ENCODE measurements around the gene RETREG2.

The RETREG2 gene

DNA sequence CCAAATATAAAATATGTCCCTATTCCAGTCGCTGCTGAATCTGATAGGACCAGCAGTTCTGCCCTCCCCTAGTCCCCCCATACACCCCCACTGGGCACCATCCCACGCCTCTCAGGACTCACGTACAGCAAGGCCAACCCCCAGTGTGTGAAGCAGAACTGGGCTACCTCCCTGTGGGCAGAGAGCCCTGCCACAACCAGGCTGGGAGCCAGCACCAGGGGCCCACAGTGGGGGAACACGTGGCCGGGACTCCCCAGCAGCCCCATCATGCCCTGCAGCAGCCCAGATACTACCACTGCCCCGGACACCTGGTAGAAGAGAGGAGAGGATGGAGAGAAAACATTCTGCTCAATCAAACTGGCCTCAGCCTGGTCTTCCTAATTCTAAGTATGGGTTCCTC, 9.5 kb upstream of the RETREG2 start:
- peak in 2 of 3 donors; percentile 56 to 62 for DNase-seq
- H3K36me3 ChIP-seq (ENCODE audit: control insufficient read depth in 4 of 4, insufficient read depth in 4 of 4, low read length in 3 of 4): peaks cover 2 to 21% (median 11%) of the 10 kb centered on the region in 4 experiments
- H3K9me3 ChIP-seq (ENCODE audit: control extremely low read depth in 1 of 5, control insufficient read depth in 4 of 5, insufficient read depth in 2 of 5, low read depth in 1 of 5, low read length in 4 of 5): no peaks in the 10 kb centered on the region
- WGBS (ENCODE audit: insufficient coverage): 32% methylated on average over 3 of the region's 6 CpGs
- H3K4me1 ChIP-seq (ENCODE audit: control extremely low read depth in 1 of 4, control insufficient read depth in 4 of 4, insufficient read depth in 4 of 4, low read length in 3 of 4): peaks cover 0 to 11% (median 5%) of the 10 kb centered on the region in 4 experiments
- H3K27me3 ChIP-seq (replicated peaks in 2 of 5; ENCODE audit: control insufficient read depth in 4 of 5, insufficient read depth in 5 of 5, low read length in 4 of 5): no peaks in the 10 kb centered on the region
- H3K4me3 ChIP-seq (ENCODE audit: control insufficient read depth in 1 of 7, extremely low read depth in 1 of 7, insufficient read depth in 4 of 7, low read depth in 2 of 7, low read length in 6 of 7): no peak overlapping the region
- ChIA-PET CTCF (interaction anchor here (9.4 kb wide), 1 partner anchor 45 kb away, joined by 238 read pairs; the partner anchor contains the start of genes ABCB6 and ZFAND2B), POLR2A (no interaction called here)
- H3K27ac ChIP-seq (ENCODE audit: insufficient read depth in 1 of 2, low read depth in 1 of 2, low read length in 2 of 2, poor library complexity in 1 of 2, severe bottlenecking in 2 of 2): no peak overlapping the region

DNA sequence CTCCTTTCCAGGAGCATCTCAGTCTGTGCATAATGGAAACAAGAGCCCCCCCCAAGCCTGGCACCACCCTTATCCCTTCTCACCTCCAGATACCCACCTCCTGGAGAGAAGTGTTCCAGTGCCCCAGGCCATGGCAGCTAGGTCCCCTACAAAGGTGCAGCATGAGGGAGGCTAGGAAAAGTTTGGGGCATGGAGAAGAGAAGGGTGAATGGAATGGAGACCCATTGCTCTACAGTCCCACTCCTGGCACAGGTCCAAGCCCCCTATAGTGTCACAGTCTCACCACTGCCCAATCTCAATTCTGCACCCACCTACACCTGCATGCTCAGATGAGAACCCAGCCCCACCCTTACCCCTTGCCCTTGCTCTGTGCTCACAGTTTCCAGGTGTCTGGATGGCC, 9.1 kb upstream of the RETREG2 start:
- no peaks in the 10 kb centered on the region for H3K9me3 ChIP-seq (ENCODE audit: control extremely low read depth in 1 of 5, control insufficient read depth in 4 of 5, insufficient read depth in 2 of 5, low read depth in 1 of 5, low read length in 4 of 5)
- CTCF ChIA-PET: interaction anchor here (4.3 to 9.4 kb wide), 3 partner anchors 12 to 45 kb away, joined by 42 to 238 read pairs (median 111); partner anchors contain the start of genes ABCB6, NHEJ1 and ZFAND2B
- peaks cover 3 to 25% (median 14%) of the 10 kb centered on the region in 4 experiments for H3K36me3 ChIP-seq (ENCODE audit: control insufficient read depth in 4 of 4, insufficient read depth in 4 of 4, low read length in 3 of 4)
- POLR2A ChIA-PET: no interaction called here
- H3K4me1 ChIP-seq (ENCODE audit: control extremely low read depth in 1 of 4, control insufficient read depth in 4 of 4, insufficient read depth in 4 of 4, low read length in 3 of 4): peaks cover 0 to 11% (median 5%) of the 10 kb centered on the region in 4 experiments
- no peak overlapping the region for H3K4me3 ChIP-seq (ENCODE audit: control insufficient read depth in 1 of 7, extremely low read depth in 1 of 7, insufficient read depth in 4 of 7, low read depth in 2 of 7, low read length in 6 of 7)
- DNase-seq: no peak
- no peak overlapping the region for H3K27ac ChIP-seq (ENCODE audit: insufficient read depth in 1 of 2, low read depth in 1 of 2, low read length in 2 of 2, poor library complexity in 1 of 2, severe bottlenecking in 2 of 2)
- no peaks in the 10 kb centered on the region for H3K27me3 ChIP-seq (replicated peaks in 2 of 5; ENCODE audit: control insufficient read depth in 4 of 5, insufficient read depth in 5 of 5, low read length in 4 of 5)

DNA sequence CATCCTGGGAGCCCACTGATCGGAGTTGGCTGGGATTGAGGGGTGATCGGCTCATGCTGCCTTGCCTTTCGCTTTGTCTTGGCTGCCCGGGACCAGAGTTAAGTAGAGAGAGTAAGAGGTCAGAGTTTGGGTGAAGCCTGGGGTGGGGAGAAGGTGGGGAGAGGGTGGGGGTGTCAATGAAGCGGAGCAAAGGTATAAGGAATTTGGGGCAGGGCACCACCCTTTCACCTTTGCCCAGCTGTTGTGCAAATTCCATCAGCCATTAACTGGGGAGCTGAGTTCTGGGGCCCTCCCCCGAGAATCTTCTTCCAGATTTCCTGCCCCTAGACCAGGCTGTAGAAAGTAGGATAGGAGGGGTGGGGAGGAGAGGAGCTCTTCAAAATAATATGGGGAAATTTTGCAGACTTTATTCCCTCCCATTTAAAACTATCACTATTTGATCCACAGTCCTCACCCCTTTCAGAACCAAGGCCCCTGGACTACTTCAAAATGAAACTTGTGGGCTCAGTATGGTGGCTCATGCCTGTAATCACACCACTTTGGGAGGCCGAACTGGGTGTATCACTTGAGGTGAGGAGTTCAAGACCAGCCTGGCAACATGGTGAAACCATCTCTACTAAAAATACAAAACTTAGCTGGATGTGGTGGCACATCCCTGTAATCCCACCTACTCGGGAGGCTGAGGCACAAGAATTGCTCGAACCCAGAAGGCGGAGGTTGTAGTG, 8.0 kb upstream of the RETREG2 start, which contains the start of gene SLC23A3:
Gene SLC23A3 (minus strand): TSS at position 100 of the 725 bp plus-strand sequence. CDS start 45 bp downstream, at position 55.
- 100% methylated on average over 2 of the region's 10 CpGs for WGBS (ENCODE audit: insufficient coverage)

DNA sequence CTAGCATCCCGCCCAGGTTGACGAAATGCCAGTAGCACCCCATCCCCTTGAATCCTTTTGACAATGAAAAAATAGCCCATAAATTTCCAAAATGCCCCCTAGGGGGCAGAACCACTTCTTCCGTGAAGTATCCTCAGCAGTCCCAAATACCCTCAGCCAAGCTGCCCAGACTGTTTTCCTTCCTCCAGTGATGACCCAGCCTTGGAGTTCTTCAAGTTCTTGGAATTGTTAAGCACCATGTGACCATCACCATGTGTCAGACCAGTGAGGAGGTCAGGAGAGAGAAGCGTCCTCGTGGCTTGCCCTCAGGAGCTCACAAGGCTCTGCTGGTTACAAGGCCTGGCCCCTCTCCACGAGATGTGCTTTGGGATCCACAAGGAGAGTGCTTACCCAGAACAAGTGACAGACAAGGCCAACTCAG, 6.8 kb upstream of the RETREG2 start:
- peak in 2 of 3 donors; percentile 43 to 58 for DNase-seq
- H3K27ac ChIP-seq (ENCODE audit: insufficient read depth in 1 of 2, low read depth in 1 of 2, low read length in 2 of 2, poor library complexity in 1 of 2, severe bottlenecking in 2 of 2): no peak overlapping the region
- peaks cover 5 to 23% (median 15%) of the 10 kb centered on the region in 4 experiments for H3K4me1 ChIP-seq (ENCODE audit: control extremely low read depth in 1 of 4, control insufficient read depth in 4 of 4, insufficient read depth in 4 of 4, low read length in 3 of 4)
- WGBS (ENCODE audit: insufficient coverage): 78% methylated on average over 5 of the region's 6 CpGs
- H3K27me3 ChIP-seq (replicated peaks in 2 of 5; ENCODE audit: control insufficient read depth in 4 of 5, insufficient read depth in 5 of 5, low read length in 4 of 5): no peaks in the 10 kb centered on the region
- ChIA-PET POLR2A (interaction anchor here (0.6 to 1.6 kb wide), 2 partner anchors 35 to 39 kb away, joined by 3 to 6 read pairs; partner anchors contain the start of gene ZFAND2B), CTCF (interaction anchor here (0.8 to 9.4 kb wide), 15 partner anchors 10 to 128 kb away, joined by 3 to 238 read pairs (median 4); partner anchors contain the start of genes ABCB6, ANKZF1, ATG9A and DNAJB2)
- H3K4me3 ChIP-seq (ENCODE audit: control insufficient read depth in 1 of 7, extremely low read depth in 1 of 7, insufficient read depth in 4 of 7, low read depth in 2 of 7, low read length in 6 of 7): no peak overlapping the region
- H3K9me3 ChIP-seq (ENCODE audit: control extremely low read depth in 1 of 5, control insufficient read depth in 4 of 5, insufficient read depth in 2 of 5, low read depth in 1 of 5, low read length in 4 of 5): no peaks in the 10 kb centered on the region
- H3K36me3 ChIP-seq (ENCODE audit: control insufficient read depth in 4 of 4, insufficient read depth in 4 of 4, low read length in 3 of 4): peaks cover 9 to 37% (median 23%) of the 10 kb centered on the region in 4 experiments

More for the DNA sequence above, 8.0 kb upstream of the RETREG2 start, which contains the start of gene SLC23A3:
- Histone ChIP-seq H3K27me3 (replicated peaks in 2 of 5; ENCODE audit: control insufficient read depth in 4 of 5, insufficient read depth in 5 of 5, low read length in 4 of 5) (no peaks in the 10 kb centered on the region), H3K4me3 (ENCODE audit: control insufficient read depth in 1 of 7, extremely low read depth in 1 of 7, insufficient read depth in 4 of 7, low read depth in 2 of 7, low read length in 6 of 7) (no peak within 1 kb of the TSS), H3K4me1 (ENCODE audit: control extremely low read depth in 1 of 4, control insufficient read depth in 4 of 4, insufficient read depth in 4 of 4, low read length in 3 of 4) (peaks cover 0 to 14% (median 5%) of the 10 kb centered on the region in 4 experiments), H3K27ac (ENCODE audit: insufficient read depth in 1 of 2, low read depth in 1 of 2, low read length in 2 of 2, poor library complexity in 1 of 2, severe bottlenecking in 2 of 2) (no peak within 1 kb of the TSS), H3K36me3 (ENCODE audit: control insufficient read depth in 4 of 4, insufficient read depth in 4 of 4, low read length in 3 of 4) (peaks cover 9 to 37% (median 23%) of the 10 kb centered on the region in 4 experiments), H3K9me3 (ENCODE audit: control extremely low read depth in 1 of 5, control insufficient read depth in 4 of 5, insufficient read depth in 2 of 5, low read depth in 1 of 5, low read length in 4 of 5) (no peaks in the 10 kb centered on the region)
- no peak for DNase-seq
- POLR2A ChIA-PET: no interaction called here
- CTCF ChIA-PET: interaction anchor here (1.2 to 9.4 kb wide), 7 partner anchors 9 to 130 kb away, joined by 3 to 238 read pairs (median 8); partner anchors contain the start of genes ABCB6, ANKZF1, ATG9A and NHEJ1

DNA sequence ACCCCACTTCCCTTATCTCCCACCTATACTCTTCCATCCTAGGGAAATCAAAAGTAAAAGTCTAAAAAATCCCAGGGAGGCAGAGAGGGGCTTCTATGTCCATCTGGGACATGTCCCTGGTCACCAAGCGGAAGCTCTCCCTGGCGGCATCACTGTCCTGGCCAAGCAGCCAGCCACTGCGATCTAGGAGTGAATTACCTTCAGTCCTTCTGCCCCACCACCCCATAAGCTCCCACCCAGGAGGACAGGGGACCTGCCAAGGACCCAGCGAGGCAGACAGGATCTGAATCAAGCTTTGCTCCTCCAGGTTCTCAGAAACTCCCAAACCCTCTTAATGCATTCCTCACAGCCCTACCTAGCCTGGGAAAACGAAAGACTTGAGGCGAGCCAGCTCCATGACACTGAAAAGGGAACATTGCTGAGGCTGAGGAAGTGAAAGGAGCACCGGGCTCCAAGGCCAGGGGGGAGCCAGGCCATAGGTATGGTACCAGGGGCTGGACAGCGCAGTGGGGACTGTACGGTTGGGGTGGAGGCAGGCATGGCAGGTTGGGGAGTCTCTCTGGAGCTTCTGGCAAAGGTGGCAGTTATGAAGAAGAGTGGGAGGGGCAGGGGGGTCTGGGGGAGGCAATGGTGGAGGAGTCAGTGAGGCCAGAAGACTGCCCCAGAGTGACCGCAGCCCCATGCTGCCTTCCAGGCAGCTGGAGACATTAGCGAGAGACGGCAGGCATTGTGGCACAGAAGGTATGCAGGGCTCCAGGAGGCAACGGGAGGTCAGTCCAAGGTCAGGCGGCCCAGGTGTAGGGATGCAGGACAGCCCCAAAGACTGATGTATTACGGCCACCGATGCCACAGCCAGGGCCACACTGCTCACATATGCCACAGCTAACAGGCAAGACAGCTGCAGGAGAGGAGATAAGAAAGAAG, 5.6 kb upstream of the RETREG2 start:
- Histone ChIP-seq H3K36me3 (ENCODE audit: control insufficient read depth in 4 of 4, insufficient read depth in 4 of 4, low read length in 3 of 4) (peaks cover 9 to 37% (median 23%) of the 10 kb centered on the region in 4 experiments), H3K9me3 (ENCODE audit: control extremely low read depth in 1 of 5, control insufficient read depth in 4 of 5, insufficient read depth in 2 of 5, low read depth in 1 of 5, low read length in 4 of 5) (no peaks in the 10 kb centered on the region), H3K27me3 (replicated peaks in 2 of 5; ENCODE audit: control insufficient read depth in 4 of 5, insufficient read depth in 5 of 5, low read length in 4 of 5) (no peaks in the 10 kb centered on the region), H3K4me1 (ENCODE audit: control extremely low read depth in 1 of 4, control insufficient read depth in 4 of 4, insufficient read depth in 4 of 4, low read length in 3 of 4) (peaks cover 6 to 29% (median 24%) of the 10 kb centered on the region in 4 experiments), H3K4me3 (ENCODE audit: control insufficient read depth in 1 of 7, extremely low read depth in 1 of 7, insufficient read depth in 4 of 7, low read depth in 2 of 7, low read length in 6 of 7) (no peak overlapping the region), H3K27ac (ENCODE audit: insufficient read depth in 1 of 2, low read depth in 1 of 2, low read length in 2 of 2, poor library complexity in 1 of 2, severe bottlenecking in 2 of 2) (no peak overlapping the region)
- DNase-seq: no peak
- POLR2A ChIA-PET: interaction anchor here (0.7 to 1.6 kb wide), 2 partner anchors 10 to 34 kb away, joined by 4 to 6 read pairs; partner anchors contain the start of gene ZFAND2B
- WGBS (ENCODE audit: insufficient coverage): 93% methylated on average over 12 of the region's 16 CpGs
- CTCF ChIA-PET: interaction anchor here (0.9 to 9.4 kb wide), 13 partner anchors 8 to 179 kb away, joined by 3 to 238 read pairs (median 4); partner anchors contain the start of genes ABCB6, DNAJB2, NHEJ1 and ZFAND2B

DNA sequence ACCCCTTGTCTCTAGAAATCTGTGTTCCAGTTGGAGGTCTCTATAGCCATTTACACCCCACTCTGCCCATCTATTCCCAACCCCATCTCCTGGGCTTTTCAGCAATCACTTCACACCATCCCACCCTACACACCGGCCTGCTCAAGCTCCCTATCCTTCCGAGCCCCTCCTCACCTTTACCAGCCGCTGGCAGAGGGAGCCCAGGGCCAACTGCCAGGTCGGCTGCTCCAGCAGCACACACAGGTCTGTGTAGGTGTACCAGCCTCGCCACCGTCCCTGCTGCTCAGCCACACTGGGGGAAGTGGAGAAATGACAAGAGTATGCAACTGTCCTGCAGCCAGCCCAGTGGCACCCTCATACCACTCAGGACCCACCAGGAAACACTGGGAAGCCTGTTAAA, 4.9 kb upstream of the RETREG2 start:
- H3K36me3 ChIP-seq (ENCODE audit: control insufficient read depth in 4 of 4, insufficient read depth in 4 of 4, low read length in 3 of 4): peaks cover 9 to 37% (median 23%) of the 10 kb centered on the region in 4 experiments
- H3K9me3 ChIP-seq (ENCODE audit: control extremely low read depth in 1 of 5, control insufficient read depth in 4 of 5, insufficient read depth in 2 of 5, low read depth in 1 of 5, low read length in 4 of 5): no peaks in the 10 kb centered on the region
- H3K4me1 ChIP-seq (ENCODE audit: control extremely low read depth in 1 of 4, control insufficient read depth in 4 of 4, insufficient read depth in 4 of 4, low read length in 3 of 4): peaks cover 7 to 29% (median 26%) of the 10 kb centered on the region in 4 experiments
- 100% methylated on average over 3 of the region's 6 CpGs for WGBS (ENCODE audit: insufficient coverage)
- H3K27ac ChIP-seq (ENCODE audit: insufficient read depth in 1 of 2, low read depth in 1 of 2, low read length in 2 of 2, poor library complexity in 1 of 2, severe bottlenecking in 2 of 2): no peak overlapping the region
- no peak overlapping the region for H3K4me3 ChIP-seq (ENCODE audit: control insufficient read depth in 1 of 7, extremely low read depth in 1 of 7, insufficient read depth in 4 of 7, low read depth in 2 of 7, low read length in 6 of 7)
- POLR2A ChIA-PET: no interaction called here
- DNase-seq: no peak
- CTCF ChIA-PET: interaction anchor here (1.0 to 9.4 kb wide), 7 partner anchors 8 to 79 kb away, joined by 3 to 238 read pairs (median 4); partner anchors contain the start of genes ABCB6, ANKZF1, ATG9A and NHEJ1
- no peaks in the 10 kb centered on the region for H3K27me3 ChIP-seq (replicated peaks in 2 of 5; ENCODE audit: control insufficient read depth in 4 of 5, insufficient read depth in 5 of 5, low read length in 4 of 5)
